ENCODE measurements around the gene GYS2.

GYS2 gene

DNA sequence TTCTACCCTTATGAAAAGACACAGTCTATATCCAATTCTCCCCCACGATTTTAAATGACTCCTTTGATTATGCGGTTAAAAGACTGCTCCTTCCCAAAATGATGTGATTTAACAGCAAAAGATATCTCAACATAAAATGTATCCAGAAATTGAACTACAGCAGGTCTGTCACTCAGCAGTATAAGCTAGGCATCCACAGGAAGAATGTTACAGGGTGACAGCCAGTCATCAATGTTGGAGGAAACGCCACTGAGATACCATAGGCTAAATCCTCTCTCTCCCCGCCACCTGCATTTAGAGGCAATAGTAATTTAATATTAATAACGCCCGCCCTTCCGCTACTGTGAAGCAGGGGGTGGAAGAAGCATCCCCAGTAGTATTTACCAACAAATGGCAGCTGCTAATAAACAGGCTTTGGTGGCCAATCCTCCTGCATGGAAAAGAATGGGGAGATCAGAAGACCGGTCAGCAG, 103.8 kb downstream of the GYS2 start:
- ATAC-seq = peak; percentile 8; the same call in 2 of the 3 replicates
- TF ChIP-seq SNAI2 (CRISPR knock-in tag; IDR thresholded peaks at IDR 0.05) (no peak), GLIS3 (CRISPR knock-in tag; IDR thresholded peaks at IDR 0.05) (no peak), BACH2 (CRISPR knock-in tag; IDR thresholded peaks at IDR 0.05; ENCODE audit: borderline replicate concordance) (no peak), OSR1 (CRISPR knock-in tag; IDR thresholded peaks at IDR 0.05) (no peak), ESRRG (CRISPR knock-in tag; IDR thresholded peaks at IDR 0.05) (no peak), ZNF565 (CRISPR knock-in tag; conservative IDR thresholded peaks at IDR 0.05; ENCODE audit: low read depth) (no peak), ISL1 (CRISPR knock-in tag; IDR thresholded peaks at IDR 0.05) (no peak), PPARA (CRISPR knock-in tag; IDR thresholded peaks at IDR 0.05; ENCODE audit: borderline replicate concordance) (no peak), ZFP3 (CRISPR knock-in tag; IDR thresholded peaks at IDR 0.05) (no peak), ZNF8 (CRISPR knock-in tag; IDR thresholded peaks at IDR 0.05) (no peak), ARNTL (CRISPR knock-in tag; IDR thresholded peaks at IDR 0.05; ENCODE audit: borderline replicate concordance, low read depth) (no peak), CSDC2 (CRISPR knock-in tag; IDR thresholded peaks at IDR 0.05) (no peak), RARB (CRISPR knock-in tag; IDR thresholded peaks at IDR 0.05) (no peak), TOX (CRISPR knock-in tag; IDR thresholded peaks at IDR 0.05; ENCODE audit: borderline replicate concordance) (no peak), TCF4 (CRISPR knock-in tag; IDR thresholded peaks at IDR 0.05; ENCODE audit: borderline replicate concordance) (no peak)
- TF ChIP-seq, protein P1, sequence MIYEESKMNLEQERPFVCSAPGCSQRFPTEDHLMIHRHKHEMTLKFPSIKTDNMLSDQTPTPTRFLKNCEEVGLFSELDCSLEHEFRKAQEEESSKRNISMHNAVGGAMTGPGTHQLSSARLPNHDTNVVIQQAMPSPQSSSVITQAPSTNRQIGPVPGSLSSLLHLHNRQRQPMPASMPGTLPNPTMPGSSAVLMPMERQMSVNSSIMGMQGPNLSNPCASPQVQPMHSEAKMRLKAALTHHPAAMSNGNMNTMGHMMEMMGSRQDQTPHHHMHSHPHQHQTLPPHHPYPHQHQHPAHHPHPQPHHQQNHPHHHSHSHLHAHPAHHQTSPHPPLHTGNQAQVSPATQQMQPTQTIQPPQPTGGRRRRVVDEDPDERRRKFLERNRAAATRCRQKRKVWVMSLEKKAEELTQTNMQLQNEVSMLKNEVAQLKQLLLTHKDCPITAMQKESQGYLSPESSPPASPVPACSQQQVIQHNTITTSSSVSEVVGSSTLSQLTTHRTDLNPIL (CRISPR knock-in tag; IDR thresholded peaks at IDR 0.05; ENCODE audit: low read depth) = no peak
- TF ChIP-seq, protein P2, sequence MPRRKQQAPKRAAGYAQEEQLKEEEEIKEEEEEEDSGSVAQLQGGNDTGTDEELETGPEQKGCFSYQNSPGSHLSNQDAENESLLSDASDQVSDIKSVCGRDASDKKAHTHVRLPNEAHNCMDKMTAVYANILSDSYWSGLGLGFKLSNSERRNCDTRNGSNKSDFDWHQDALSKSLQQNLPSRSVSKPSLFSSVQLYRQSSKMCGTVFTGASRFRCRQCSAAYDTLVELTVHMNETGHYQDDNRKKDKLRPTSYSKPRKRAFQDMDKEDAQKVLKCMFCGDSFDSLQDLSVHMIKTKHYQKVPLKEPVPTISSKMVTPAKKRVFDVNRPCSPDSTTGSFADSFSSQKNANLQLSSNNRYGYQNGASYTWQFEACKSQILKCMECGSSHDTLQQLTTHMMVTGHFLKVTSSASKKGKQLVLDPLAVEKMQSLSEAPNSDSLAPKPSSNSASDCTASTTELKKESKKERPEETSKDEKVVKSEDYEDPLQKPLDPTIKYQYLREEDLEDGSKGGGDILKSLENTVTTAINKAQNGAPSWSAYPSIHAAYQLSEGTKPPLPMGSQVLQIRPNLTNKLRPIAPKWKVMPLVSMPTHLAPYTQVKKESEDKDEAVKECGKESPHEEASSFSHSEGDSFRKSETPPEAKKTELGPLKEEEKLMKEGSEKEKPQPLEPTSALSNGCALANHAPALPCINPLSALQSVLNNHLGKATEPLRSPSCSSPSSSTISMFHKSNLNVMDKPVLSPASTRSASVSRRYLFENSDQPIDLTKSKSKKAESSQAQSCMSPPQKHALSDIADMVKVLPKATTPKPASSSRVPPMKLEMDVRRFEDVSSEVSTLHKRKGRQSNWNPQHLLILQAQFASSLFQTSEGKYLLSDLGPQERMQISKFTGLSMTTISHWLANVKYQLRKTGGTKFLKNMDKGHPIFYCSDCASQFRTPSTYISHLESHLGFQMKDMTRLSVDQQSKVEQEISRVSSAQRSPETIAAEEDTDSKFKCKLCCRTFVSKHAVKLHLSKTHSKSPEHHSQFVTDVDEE (CRISPR knock-in tag; IDR thresholded peaks at IDR 0.05) = no peak
- TF ChIP-seq, protein P3, sequence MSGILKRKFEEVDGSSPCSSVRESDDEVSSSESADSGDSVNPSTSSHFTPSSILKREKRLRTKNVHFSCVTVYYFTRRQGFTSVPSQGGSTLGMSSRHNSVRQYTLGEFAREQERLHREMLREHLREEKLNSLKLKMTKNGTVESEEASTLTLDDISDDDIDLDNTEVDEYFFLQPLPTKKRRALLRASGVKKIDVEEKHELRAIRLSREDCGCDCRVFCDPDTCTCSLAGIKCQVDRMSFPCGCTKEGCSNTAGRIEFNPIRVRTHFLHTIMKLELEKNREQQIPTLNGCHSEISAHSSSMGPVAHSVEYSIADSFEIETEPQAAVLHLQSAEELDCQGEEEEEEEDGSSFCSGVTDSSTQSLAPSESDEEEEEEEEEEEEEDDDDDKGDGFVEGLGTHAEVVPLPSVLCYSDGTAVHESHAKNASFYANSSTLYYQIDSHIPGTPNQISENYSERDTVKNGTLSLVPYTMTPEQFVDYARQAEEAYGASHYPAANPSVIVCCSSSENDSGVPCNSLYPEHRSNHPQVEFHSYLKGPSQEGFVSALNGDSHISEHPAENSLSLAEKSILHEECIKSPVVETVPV (CRISPR knock-in tag; IDR thresholded peaks at IDR 0.05) = no peak

DNA sequence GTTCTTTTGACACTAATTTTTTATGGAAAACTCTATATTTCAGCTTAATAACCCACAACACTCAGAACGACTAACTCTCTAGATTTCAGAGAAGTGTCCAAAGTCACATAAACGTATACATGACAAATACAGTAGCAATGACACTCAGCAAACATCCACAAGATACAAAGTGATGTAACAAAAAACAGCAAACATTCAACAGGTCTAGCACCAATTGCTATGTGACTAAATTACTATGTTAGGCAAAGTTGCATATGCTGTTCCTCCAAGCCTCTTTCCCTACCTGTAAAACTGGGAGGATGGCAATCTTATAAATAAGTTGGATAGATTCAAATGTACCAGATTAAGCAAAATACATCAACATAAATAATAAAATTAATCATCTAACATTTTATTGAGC, 104.9 kb downstream of the GYS2 start:
- TF ChIP-seq ARNTL (CRISPR knock-in tag; IDR thresholded peaks at IDR 0.05; ENCODE audit: borderline replicate concordance, low read depth) (no peak), ZFP30 (CRISPR knock-in tag; IDR thresholded peaks at IDR 0.05) (no peak), ZNF70 (CRISPR knock-in tag; IDR thresholded peaks at IDR 0.05) (no peak), ISL1 (CRISPR knock-in tag; IDR thresholded peaks at IDR 0.05) (no peak), PPARA (CRISPR knock-in tag; IDR thresholded peaks at IDR 0.05; ENCODE audit: borderline replicate concordance) (no peak), ZFP3 (CRISPR knock-in tag; IDR thresholded peaks at IDR 0.05) (no peak), RARB (CRISPR knock-in tag; IDR thresholded peaks at IDR 0.05) (no peak), TCF4 (CRISPR knock-in tag; IDR thresholded peaks at IDR 0.05; ENCODE audit: borderline replicate concordance) (no peak), ZNF8 (CRISPR knock-in tag; IDR thresholded peaks at IDR 0.05) (no peak), OSR1 (CRISPR knock-in tag; IDR thresholded peaks at IDR 0.05) (no peak), CSDC2 (CRISPR knock-in tag; IDR thresholded peaks at IDR 0.05) (no peak), SNAI2 (CRISPR knock-in tag; IDR thresholded peaks at IDR 0.05) (no peak), TOX (CRISPR knock-in tag; IDR thresholded peaks at IDR 0.05; ENCODE audit: borderline replicate concordance) (no peak), ZNF565 (CRISPR knock-in tag; conservative IDR thresholded peaks at IDR 0.05; ENCODE audit: low read depth) (no peak)
- TF ChIP-seq, protein P4, sequence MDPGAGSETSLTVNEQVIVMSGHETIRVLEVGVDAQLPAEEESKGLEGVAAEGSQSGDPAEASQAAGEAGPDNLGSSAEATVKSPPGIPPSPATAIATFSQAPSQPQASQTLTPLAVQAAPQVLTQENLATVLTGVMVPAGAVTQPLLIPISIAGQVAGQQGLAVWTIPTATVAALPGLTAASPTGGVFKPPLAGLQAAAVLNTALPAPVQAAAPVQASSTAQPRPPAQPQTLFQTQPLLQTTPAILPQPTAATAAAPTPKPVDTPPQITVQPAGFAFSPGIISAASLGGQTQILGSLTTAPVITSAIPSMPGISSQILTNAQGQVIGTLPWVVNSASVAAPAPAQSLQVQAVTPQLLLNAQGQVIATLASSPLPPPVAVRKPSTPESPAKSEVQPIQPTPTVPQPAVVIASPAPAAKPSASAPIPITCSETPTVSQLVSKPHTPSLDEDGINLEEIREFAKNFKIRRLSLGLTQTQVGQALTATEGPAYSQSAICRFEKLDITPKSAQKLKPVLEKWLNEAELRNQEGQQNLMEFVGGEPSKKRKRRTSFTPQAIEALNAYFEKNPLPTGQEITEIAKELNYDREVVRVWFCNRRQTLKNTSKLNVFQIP (CRISPR knock-in tag; IDR thresholded peaks at IDR 0.05; ENCODE audit: borderline replicate concordance, low read depth) = no peak
- TF ChIP-seq, protein P1 (CRISPR knock-in tag; IDR thresholded peaks at IDR 0.05; ENCODE audit: low read depth) = no peak
- TF ChIP-seq, protein P3 (CRISPR knock-in tag; IDR thresholded peaks at IDR 0.05) = no peak
- TF ChIP-seq, protein P5, sequence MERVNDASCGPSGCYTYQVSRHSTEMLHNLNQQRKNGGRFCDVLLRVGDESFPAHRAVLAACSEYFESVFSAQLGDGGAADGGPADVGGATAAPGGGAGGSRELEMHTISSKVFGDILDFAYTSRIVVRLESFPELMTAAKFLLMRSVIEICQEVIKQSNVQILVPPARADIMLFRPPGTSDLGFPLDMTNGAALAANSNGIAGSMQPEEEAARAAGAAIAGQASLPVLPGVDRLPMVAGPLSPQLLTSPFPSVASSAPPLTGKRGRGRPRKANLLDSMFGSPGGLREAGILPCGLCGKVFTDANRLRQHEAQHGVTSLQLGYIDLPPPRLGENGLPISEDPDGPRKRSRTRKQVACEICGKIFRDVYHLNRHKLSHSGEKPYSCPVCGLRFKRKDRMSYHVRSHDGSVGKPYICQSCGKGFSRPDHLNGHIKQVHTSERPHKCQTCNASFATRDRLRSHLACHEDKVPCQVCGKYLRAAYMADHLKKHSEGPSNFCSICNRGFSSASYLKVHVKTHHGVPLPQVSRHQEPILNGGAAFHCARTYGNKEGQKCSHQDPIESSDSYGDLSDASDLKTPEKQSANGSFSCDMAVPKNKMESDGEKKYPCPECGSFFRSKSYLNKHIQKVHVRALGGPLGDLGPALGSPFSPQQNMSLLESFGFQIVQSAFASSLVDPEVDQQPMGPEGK (CRISPR knock-in tag; IDR thresholded peaks at IDR 0.05; ENCODE audit: borderline replicate concordance) = no peak
- no peak for ATAC-seq

Data from SK-N-SH treated with all-trans-retinoic acid at 6 μM for 48 hours (cell line).